NOMO-1 treated with DMSO at 0.1 percent for 48 hours (cell line): ENCODE measurements around the gene ADAMTS4.

Experiments
- DNase-seq: peaks from one replicate; lab custom pipeline; 2025; ENCODE audit not compliant: unreplicated experiment; lab: John Stamatoyannopoulos, UW

Gene ADAMTS4

DNA sequence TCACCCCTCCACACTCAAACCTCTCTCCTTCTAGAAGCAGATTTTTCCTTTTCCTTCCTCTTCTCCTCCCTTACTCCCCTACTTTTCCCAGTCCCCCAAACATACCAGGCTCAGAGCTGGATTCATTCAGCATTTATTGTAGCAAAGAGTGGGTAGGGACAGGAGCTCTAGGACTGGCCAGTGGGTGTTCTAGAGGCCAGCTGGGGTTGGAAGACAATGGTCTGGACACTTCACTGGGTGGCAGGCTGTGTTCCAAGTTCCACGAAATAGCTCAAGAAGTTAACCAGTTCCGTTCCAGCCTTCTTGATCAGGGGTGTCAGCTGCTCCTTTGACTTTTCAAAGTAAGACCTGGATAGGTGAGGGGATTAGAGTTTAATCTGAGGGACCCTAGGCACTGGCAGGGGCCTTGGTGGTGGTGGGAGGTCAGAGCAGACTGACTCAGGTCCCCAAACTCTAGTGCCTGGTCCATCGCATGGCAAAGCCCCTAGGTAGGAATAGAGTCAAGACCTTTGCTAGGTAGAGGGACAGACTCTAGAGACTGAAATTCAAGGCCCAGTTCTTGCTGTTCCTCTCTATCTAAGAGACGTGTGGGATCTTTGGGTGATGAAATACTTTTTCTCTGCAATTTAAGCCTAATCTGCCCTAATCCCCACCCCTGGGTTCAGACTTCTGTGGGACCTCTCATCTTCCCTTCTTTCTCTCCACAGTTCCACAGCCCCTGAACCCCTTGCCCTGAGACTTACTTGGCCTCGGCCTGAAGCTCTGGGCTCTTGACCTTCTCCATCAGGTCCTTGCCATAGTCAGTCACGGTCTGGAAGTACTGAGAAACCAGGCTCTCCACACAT lies 23.5 kb upstream of the ADAMTS4 start:
- DNase-seq: no peak

DNA sequence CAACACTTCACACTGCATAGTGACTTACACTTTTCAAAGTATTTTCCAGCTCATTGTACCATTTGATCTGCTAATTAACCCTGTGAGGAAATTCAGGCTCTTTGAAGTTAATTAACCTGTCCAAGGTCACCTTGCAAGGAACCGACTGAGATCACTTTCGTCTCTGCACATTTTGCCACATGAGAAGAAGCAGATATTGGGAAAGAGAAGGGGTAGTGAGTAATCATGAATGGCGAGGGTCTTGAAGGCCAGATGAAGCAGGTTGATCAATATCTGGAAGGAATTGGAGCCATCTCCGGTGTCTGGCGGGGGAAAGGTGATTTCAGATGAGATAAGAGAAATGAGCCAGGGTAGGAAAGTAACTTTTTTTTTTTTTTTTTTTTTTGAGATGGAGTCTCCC lies 21.1 kb upstream of the ADAMTS4 start:
- DNase-seq: no peak

DNA sequence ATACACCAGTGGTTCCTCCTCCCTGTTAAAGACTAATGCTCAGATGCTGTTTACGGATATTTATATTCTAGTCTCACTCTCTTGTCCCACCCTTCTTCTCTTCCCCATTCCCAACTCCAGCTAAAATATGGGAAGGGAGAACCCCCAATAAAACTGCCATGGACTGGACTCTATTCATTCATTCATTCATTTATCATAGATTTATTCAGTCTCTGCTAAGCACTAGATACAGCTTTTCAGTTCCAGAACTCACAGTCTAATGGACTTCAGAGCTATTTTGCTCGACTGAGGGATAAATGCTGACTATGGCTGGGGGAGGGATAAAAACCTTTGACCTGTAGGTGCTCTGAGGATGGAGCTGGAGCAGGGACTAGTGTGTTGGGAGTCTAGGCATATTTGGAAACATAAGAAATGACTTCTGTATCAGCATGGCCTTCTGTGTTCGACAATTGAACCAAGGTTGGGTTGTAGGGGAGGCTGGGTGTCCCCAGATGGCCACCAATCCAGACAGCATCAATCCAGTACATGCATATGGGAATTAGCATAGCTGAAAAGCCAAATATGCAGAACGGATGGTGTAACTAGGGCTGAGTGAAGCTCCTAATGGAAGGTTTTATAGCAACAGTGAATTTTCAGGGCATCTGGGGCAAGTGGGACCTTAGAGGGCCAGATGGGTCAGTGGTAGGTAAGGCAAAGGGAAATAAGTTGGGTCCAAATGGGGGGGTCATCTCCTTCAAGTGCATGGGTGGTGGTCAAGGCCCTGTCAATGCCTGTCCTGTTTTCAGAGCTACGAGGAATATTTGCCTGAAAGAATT lies 20.4 kb upstream of the ADAMTS4 start:
- DNase-seq: no peak

DNA sequence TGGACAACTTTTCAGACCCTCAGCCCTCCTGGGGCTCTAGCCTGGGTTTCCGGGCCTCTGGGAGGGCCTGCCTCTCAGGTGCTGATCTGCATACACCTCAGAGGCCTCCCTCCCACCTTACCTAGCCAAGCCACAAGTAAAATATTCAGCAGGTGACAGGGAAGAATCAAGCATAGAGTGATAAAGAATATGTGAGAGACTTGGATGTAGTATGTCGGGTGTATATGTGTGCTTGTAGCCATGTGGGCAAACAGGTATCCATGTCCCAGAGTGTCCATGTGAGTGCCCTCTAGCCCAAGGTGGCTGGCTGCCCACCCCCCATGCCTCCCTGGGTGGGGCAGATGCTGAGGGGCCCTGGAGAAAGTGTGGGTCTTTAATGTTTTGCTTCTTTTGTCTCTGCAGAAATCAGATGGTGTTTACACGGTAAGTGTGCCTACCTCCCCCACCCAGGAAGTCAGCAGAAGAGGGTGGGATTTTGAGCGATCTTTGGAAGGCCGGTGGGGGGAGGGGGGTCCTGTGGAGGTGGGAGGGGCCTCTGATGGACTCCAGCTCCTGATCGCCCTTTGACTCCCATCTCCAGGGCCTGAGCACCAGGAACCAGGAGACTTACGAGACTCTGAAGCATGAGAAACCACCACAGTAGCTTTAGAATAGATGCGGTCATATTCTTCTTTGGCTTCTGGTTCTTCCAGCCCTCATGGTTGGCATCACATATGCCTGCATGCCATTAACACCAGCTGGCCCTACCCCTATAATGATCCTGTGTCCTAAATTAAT lies 19.6 kb upstream of the ADAMTS4 start:
- no peak for DNase-seq

DNA sequence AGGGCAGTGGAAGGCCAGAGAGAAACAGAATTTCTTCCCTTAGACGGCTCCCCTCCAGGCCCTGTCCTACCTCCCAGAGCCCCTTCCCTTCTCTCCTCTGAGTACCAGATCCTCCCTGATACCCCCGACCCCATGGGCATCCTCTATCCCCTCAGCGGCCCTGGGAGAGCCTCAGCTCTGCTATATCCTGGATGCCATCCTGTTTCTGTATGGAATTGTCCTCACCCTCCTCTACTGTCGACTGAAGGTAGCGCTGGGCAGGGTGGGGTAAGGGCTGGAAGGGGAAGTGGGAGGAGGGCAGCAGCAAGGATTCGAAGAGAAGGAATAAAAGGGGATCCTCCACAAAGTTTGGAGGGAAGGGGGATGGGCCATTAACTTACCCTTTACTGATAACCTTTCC lies 19.0 kb upstream of the ADAMTS4 start:
- DNase-seq: no peak

DNA sequence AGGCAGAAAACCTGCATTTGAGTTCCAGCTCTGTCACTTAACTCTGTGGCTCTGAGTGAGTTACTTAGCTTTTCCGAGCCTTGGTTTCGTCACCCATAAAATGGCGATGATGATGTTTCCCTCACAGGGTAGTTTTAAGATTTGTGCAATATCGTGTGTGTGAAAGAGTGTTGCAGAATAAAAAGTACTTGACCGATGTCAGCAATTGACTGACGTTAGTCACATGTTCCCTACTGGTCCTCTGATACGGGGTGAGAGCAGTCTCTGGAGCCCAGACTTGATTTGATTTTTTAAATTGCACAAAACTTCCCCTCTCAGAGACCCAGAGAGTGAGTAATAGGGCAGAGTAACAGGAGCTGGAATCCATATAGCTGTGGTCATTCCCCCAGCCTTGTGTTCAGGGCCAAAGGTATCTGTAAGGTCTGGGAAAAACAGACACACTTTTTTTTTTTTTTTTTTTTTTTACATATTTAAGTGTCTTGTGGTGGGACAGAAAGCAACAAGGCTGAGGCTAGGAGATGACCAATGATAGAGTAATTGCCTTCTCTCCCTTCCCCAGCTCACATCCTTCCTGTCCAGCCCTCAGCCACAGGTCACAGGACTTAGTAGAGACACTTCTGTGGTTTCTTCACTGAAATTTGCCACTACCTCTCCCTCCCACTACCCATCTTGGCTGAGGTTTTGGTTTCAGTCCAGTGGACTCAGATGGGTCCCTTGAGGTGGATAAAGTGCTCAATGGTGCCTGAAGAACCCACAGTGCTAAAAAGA lies 18.3 kb upstream of the ADAMTS4 start:
- peak; percentile 97 for DNase-seq

DNA sequence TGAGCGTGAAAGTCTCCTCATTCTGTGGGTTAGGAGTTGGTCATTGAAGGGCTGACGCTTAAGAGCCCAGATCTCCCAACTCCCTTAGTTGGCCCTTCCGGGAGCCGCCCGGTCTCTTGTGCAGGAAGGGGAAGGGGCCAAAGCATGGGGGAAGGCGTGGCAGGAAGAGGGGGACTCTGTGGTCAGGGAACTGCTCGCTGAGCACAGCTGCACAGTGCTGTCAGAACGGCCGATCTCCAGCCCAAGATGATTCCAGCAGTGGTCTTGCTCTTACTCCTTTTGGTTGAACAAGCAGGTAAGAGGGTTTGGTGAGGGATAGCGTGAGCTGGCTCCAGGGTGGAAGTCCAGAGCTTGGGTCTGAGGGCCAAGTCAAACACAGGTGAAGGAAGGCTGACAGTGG lies 16.2 kb upstream of the ADAMTS4 start, which contains the start of gene FCER1G:
Gene FCER1G, plus strand, starts transcription at position 220 of the 400 bp plus-strand sequence. Its CDS starts 27 bp downstream, at position 247.
- peak; percentile 63 for DNase-seq

DNA sequence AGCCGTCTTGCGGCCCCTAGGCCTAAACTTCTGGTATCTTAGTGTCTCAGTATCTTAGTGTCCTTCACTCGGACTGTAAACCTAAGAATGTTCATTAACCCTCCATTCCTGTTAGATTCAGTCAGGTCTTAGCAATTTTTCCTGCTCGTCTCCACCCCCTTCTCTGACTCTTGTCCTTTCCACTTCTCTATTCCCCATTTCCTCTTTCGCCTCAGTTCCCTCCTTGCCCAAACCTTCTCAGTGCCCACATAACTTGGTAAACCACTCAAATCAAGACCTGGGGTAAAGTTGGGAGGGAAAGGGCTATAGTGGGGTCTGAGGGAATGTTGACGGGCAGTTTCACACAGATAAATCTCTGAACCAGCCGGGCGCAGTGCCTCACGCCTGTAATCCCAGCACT lies 15.5 kb upstream of the ADAMTS4 start:
- DNase-seq: peak; percentile 61

DNA sequence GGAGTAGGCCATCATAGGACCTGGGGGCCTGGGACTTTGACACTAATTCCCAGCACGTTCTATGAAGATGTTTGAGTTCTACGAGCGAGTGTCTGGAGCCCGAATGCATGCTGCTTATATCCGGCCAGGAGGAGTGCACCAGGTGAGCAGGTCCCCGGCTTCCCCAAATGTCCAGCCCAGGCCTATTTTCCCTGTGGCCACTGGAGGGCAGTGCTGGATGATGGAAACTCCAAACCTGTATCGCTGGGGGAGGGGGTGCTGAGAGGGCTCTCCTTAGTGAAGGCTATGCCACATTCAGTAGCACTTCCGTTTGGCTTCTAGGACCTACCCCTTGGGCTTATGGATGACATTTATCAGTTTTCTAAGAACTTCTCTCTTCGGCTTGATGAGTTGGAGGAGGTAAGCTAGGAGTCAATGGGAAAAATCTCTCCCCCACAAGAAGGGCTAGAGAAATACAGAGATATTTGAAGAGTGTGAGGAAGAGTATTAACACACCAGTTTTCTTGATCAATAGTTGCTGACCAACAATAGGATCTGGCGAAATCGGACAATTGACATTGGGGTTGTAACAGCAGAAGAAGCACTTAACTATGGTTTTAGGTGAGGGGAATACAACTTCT lies 11.0 kb upstream of the ADAMTS4 start:
- DNase-seq: peak; percentile 78

DNA sequence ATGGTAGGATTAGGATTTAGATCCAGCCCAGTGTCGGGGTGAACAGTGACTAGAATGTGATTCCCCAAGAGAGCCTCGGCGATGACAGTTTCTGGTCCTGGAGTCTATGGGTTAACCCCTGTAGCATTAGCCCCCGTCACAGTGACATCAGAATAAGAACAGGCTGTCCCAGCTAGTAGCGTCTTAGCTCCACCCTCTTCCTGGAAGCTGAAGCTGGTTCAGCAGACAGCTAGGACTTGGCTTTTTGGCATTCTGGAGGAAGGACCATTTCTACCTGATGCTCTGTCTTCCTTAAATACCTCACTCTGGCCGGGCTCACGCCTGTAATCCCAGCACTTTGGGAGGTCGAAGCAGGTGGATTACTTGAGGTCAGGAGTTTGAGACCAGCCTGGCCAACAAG lies 8.3 kb upstream of the ADAMTS4 start:
- DNase-seq: no peak

DNA sequence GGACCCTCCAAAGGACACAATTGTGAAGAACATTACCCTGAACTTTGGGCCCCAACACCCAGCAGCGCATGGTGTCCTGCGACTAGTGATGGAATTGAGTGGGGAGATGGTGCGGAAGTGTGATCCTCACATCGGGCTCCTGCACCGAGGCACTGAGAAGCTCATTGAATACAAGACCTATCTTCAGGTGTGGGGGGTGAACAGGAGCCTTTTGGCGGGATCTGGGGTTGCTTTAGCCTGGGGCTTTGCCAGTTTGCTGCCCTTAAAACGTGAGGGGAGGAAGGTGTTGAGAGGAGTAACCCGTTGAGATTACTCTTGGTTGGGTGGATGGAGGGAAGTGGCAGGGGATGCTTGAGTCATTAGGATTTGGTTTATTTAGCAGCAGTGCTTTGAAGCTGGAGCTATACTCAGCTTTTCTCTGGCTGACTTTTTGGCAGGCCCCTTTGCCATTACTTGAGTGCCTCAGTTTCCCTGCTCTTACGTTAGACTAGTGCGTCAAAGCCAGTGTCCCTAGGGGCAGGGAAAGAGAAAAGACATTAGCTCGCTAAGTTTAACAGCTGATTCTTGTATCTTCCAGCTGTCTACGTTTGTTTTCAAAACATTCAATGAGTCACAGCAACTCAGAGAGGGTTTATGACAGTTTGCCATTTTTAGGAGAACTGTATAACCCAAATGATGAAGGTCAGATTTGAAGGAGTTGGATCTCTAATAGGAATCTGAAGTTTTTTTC lies 7.7 kb upstream of the ADAMTS4 start:
- no peak for DNase-seq

DNA sequence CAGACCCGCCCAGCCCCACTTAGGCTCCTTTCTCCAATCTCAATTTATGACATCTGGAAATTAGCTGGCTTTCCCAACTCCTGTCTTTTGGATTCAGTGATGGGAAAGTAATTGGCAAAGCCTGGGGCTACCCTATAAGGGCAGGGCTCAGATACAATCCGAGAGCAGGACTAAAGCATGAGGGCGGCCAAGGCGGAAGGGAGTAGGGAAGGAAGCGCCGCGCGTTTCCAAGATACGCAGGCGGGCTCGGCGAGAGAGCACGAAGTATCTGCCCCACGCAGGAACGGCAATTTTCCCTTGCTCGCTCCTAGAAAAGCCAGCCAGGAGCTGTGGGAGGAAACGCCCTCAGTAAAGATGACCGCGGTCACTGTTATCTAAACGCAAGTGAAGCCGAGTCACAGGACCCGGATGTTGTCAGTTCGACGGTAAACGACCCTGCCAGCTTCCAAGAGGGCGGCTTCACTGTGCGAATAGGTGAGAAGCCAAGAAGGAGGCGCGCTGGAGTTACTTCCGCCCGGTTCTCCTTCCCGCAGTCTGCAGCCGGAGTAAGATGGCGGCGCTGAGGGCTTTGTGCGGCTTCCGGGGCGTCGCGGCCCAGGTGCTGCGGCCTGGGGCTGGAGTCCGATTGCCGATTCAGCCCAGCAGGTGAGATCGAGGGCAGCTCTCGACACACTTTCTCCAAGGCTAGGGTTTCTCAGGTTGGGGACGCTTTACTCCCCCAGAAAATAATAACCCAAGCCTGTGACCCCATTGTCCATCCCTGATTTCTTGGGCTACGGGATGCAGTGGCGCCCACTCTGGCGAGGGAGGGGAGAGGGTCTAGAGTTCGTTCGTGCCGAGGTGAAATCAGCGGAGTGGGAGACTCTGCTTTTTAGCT lies 3.2 kb upstream of the ADAMTS4 start, which contains the start of gene NDUFS2:
Gene NDUFS2, plus strand, starts transcription at position 532 of the 877 bp plus-strand sequence. Its CDS starts 19 bp downstream, at position 551.
- peak; percentile 99 for DNase-seq

DNA sequence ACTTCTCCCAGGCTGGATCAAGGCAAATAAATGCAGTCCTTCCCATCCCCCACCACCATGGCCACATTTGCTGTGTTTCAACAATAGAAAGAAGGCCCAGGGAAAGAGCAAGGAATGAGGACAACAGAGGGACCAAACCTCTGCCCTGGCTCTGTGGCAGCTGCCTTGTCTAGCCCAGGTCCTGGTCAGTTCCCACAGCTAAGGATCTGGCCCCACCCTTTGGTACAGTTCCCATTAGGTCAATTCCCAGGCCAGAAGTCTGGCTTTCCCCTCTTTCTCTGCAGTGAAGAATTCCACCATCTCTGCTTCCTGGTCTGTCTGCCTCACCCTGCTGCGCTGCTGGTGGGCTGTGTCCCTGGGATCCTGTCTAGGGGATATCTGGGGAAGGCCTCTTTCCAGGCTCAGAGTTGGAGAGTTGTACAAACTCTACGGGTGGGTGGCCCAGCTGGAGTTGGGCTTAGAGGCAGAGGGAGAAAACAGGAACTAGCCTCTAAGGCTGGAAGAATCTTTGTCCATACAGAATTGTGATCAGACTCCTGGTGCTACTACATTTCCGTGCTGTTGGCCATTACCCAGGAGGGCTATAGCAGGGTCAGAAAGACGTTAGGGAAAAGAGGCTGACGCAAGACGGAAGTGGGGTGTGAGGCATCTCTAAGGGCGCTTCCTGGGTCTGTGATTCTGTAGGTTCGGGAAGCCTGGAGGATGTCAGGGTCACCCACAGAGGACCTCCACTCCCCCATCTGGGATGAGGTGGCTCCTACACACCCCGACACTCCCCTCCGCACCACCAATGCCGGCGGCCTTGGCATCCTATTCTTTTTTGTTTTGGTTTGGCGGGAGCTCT lies 2.4 kb upstream of the ADAMTS4 start:
- DNase-seq: peak; percentile 40

DNA sequence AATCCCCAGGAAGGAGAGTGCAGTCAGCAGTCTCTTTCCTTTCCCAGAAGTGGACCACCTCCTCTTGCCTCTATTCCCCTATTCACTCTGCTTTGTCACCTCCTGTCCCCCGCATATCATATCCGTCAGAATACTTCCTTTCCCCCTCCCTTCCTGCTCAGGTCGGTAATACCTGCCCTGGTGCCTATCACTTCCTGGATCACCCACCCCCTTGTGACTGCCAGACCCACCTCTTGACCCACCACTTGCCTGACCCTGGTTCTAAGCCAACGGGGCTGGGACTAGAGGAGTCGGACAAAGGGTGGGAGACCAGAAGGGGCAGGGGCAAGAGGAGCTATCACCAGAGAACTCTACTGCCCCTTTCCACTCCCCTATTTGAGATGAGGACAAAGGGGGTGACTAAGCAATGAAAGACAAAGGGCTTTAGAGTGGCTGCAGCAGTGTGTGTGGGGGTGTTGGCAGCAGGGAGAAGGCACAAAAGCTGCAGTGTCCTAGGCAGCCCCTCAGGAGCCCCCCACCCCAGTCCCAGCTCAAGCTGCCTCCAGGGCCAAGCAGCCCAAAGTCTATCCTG lies 1.7 kb upstream of the ADAMTS4 start:
- DNase-seq: no peak

DNA sequence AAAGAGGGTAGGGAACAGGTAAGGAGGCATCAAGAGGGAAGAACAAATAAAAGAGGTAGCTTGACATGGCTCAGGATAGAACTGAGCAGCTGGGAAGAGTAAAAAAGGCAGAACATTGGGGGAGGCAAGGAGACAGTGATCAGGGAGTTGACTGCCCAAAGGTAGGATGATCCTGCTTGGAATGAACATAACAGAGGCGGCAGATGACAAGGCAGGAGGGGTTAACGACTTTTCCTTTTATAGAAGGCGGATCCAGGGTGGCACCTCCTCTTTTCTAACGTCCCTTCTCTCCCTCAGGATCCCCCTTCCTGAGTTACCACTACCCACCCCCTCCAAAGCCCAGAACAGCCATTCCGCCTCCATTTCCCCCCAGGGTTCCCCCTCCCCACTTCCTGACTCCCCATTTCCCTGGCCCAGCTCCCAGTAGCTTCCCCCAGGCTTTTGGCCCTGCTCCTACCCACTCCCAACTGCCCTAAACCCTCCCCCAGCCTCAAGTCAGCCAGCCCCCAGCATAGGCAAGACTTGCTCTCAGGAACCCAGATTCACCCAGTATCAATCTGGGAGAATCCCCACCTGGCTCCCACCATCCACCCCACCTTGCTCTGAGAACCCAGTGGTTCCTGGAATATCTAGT lies 769 bp upstream of the ADAMTS4 start:
- DNase-seq: no peak

DNA sequence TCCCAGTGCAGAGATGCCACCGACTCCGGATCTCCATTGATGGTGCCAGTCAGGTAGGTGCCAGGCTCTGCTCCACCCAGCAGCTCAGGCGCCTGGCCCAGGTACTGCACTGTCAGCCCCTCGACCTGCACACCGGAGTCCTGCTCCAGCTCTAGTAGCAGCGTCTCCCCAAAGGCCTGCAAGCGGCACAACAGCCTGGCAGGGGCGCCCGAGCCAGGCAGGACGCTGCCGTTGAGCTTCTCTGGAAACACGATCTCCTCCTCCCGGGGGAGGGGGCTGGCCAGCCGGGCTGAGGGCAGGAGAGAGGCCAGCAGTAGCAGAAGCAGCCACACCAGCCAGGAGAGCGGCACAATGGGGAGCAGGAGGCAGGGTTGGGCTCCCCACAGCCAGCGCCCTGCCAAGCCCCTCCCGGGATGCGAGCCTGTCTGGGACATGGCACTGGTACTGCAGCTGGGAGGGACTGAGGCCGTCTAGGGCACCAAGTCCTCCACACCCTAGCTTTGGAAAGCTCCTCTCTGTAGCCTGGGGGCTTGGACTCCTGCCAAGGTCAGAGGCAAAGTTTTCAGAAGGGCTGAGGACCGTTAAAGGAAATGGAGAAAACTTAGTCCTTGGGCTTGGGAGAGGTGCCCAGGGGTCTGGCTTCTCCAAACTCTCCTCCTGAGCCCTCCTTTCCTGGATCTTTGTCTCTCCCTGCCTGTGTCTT lies 509 bp downstream of the ADAMTS4 start:
- DNase-seq: no peak
